ENCODE data around the gene PGAP3.
A peak's percentile ranks its signal among the peaks of the same experiment; 100 is the strongest.

The PGAP3 gene

GRCh38 chr17:39633570-39634183 is 54.2 kb downstream of the PGAP3 start:
- no peak for DNase-seq

GRCh38 chr17:39632153-39632941 is 55.5 kb downstream of the PGAP3 start:
- DNase-seq = no peak

- no peak for DNase-seq
Observed at GRCh38 chr17:39631403-39631802, 56.5 kb downstream of the PGAP3 start.

- no peak for DNase-seq
Observed at GRCh38 chr17:39629898-39630297, 58.0 kb downstream of the PGAP3 start.

DNA sequence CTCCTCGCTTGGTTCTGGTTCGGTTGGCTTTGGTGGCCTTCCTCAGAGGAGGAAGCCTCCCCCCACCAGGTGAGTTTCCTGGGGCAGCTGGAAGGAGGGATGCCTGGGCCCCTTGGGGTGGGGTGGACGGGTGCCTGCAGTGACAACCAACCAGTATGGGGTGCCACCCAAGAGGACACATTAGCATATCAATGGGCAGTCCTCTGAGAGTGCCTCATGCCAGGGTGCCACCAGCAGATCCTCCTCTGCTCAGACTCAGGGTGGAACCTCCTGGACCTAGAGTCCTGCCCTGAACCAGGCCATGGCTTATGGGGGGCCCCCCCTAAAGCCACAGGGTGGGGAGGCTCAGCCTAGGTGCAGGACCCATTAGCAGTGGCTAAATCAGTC is 58.4 kb downstream of the PGAP3 start:
- no peak for DNase-seq

GRCh38 chr17:39628655-39629493 is 59.0 kb downstream of the PGAP3 start:
- no peak for DNase-seq

GRCh38 chr17:39627712-39628516 is 59.9 kb downstream of the PGAP3 start:
- DNase-seq = no peak

DNA sequence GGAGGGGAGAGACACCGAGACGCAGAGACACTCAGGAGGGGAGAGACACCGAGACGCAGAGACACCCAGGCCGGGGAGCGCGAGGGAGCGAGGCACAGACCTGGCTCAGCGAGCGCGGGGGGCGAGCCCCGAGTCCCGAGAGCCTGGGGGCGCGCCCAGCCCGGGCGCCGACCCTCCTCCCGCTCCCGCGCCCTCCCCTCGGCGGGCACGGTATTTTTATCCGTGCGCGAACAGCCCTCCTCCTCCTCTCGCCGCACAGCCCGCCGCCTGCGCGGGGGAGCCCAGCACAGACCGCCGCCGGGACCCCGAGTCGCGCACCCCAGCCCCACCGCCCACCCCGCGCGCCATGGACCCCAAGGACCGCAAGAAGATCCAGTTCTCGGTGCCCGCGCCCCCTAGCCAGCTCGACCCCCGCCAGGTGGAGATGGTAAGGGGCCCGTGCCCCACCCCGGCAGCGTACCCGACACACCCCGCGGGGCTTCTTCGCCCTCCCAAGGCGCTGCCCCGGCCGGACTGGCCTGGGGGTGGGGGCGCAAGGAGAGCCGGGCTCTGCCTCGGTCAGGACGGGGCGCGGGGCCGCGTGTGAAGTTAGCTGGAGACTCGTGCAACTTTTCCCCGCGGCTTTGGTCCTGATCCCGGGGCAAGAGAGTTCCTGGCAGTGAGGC is 60.7 kb downstream of the PGAP3 start:
- no peak for DNase-seq

GRCh38 chr17:39626171-39627046 is 61.4 kb downstream of the PGAP3 start, which contains the start of gene PPP1R1B:
Gene PPP1R1B, plus strand, starts transcription at chr17:39626952. Its CDS starts 441 bp downstream, at chr17:39627393.
- no peak for DNase-seq

GRCh38 chr17:39625198-39625785 is 62.6 kb downstream of the PGAP3 start:
- DNase-seq = no peak

GRCh38 chr17:39624313-39624712 is 63.5 kb downstream of the PGAP3 start:
- no peak for DNase-seq

- DNase-seq = peak; percentile 86
Observed at GRCh38 chr17:39623356-39623950, 64.4 kb downstream of the PGAP3 start.

DNA sequence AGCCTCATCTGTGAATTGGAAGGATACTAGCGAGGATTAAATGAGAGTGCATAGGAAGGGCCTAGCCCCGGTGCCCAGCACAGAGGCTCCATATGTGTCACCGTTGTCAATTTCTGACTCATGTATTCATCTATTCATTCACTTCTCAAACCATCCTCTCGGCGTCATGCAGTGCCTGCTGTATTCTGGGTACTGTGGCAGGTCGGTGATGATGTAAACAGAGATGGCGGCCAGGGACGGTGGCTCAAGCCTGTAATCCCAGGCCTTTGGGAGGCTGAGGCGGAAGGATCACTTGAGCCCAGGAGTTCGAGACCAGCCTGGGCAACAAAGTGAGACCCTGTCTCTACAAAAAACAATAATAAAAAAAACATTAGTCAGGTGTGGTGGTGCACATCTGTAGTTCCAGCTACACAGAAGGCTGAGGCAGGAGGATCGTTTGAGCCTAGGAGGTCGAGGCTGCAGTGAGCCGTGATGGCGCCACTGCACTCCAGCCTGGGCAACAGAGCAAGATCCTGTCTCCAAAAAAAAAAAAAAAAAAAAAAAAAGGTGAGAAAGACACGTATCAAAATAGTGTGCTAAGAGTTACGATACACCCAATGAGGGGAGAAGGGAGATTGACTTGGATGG is 65.4 kb downstream of the PGAP3 start:
- DNase-seq = no peak

DNA sequence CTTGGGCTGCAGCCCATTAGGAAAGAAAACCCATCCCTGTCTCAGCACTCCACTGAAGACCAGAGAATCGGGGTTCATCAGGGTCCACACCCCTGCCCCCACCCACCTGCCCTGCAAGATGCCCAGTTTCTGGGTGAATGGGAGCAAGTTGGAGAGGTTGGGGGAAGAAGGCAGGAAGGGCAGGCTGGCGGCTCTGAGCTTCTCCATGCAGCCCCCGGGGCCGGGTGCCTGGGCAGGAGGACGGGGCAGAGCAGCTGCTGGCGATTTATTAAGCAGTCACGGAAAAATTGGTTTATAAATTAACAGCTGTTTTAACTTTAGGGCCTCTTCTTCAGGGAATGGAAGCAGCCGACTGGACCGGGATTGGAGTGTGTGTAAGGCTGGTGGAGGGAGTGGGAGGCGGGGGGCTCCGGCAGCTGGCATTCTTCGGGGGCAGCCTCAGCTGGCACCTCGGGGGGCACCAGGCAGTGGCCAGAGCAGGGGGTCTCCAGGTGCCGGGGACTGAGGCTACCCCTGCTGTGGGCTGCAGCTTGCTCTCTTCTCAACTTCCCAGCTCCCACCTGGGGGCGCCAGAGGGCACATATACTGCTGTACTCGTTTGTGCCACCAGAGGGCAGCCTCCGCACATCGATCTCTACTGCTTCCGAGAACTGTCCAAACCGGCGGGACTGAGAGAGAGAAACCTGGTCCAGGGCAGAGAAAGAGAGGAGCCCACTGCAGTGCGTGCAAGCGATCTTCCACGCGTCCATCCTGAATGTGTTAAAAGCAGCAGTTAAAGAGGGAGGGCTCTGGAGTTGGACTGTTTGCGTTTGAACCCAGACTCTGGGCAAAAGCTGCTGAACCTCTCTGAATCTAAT is 66.1 kb downstream of the PGAP3 start:
- DNase-seq = peak; percentile 88

Measured in activated gamma-delta T cell treated with Interleukin-2 at 50 U/mL for 16 hours (primary cell).